ENCODE results near the gene RNU7-1. TPM values are rescaled to one million over a fixed set of nuclear protein-coding genes. Genes with fewer than 3 reads are reported as not detected.
A peak's percentile ranks its signal among the peaks of the same experiment; 100 is the strongest.

Gene RNU7-1
- total and polyA plus RNA-seq, 10 of the 15 experiments (the other 5 are each of a cell fraction or from before 2014, with no cell fraction given), result not detected

DNA sequence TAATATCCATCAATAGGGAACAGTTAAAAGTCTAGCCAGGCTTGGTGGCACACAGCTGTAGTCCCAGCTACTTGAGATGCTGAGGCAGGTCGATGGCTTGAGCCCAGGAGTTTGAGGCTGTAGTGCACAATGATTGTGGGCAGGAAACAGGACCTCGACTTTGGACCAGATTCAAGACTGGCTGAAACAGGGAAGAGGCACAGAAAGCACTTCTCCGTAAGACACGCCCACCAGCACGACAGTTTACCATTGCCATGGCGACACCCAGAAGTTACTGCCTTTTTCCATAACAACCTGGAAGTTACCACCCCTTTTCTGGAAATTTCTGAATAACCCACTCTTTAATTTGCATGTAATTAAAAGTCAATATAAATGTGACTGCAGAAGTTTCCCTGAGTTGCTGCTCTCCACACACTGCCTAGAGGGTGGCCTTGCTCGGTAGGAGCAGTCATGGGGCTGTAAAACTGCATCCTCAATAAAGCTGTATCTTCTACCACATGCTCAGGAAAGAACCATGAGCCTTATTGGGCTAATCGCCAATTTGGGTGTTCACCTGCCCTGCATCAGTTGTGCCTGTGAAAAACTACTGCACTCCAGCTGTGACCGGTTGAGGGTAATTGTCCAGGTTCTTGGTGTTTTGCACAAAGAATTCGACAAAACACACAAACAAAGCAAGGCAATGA is 43.6 kb upstream of the RNU7-1 start:
- Histone ChIP-seq H3K4me3 (no peak overlapping the region), H3K79me2 (ENCODE audit: control insufficient read depth, insufficient read depth, low read length) (no peaks in the 10 kb centered on the region), H3K27me3 (replicated peaks in 1 of 2; ENCODE audit: control insufficient read depth in 2 of 2, insufficient read depth in 2 of 2, low read length in 1 of 2) (no peaks in the 10 kb centered on the region), H3K4me2 (ENCODE audit: control insufficient read depth, insufficient read depth) (no peak overlapping the region), H3K36me3 (ENCODE audit: control insufficient read depth in 2 of 2, insufficient read depth in 2 of 2, low read length in 1 of 2) (no peaks in the 10 kb centered on the region), H2AFZ (ENCODE audit: control insufficient read depth, low read depth, low read length) (no peak overlapping the region), H4K20me1 (ENCODE audit: control insufficient read depth, insufficient read depth) (no peaks in the 10 kb centered on the region), H3K9me3 (replicated peaks; ENCODE audit: control insufficient read depth, insufficient read depth, low read length) (no peaks in the 10 kb centered on the region), H3K27ac (ENCODE audit: control insufficient read depth, insufficient read depth) (no peak overlapping the region), H3K9ac (ENCODE audit: control insufficient read depth, insufficient read depth, low read length) (no peak overlapping the region), H3K4me1 (ENCODE audit: control insufficient read depth, insufficient read depth, low read length) (peaks cover 5% of the 10 kb centered on the region; the same call in 1 of the 2 replicates)
- ChIA-PET POLR2A (interaction anchor here (1.0 kb wide), 1 partner anchor 16 kb away, joined by 3 read pairs; no protein-coding TSS in a partner anchor), RAD21 (ENCODE audit: unreplicated experiment) (no interaction called here), CTCF (interaction anchor here (1.4 kb wide), 1 partner anchor 28 kb away, joined by 4 read pairs; the partner anchor contains the start of gene SPSB2), SMC1A (ENCODE audit: uncharacterized antibody, unreplicated experiment) (interaction anchor here (0.7 kb wide), 1 partner anchor 902 kb away, joined by 3 read pairs; no protein-coding TSS in a partner anchor)
- intact Hi-C loops (cut with micrococcal nuclease; ENCODE audit: unreplicated experiment) (no loop called here), in situ Hi-C loops (cut with MboI) (no loop called here)
- WGBS (ENCODE audit: insufficient coverage, insufficient replicate concordance, low lambda C conversion rate, missing lambda C conversion rate), result 54% methylated on average over 10 of the region's 10 CpGs
- DNase-seq (ENCODE audit: low read depth, low spot score) (no peak), ATAC-seq (no peak), FAIRE-seq (no peak)
- TF ChIP-seq IRF4 (IDR thresholded peaks at IDR 0.05; ENCODE audit: low read depth, low read length), result no peak
- TF ChIP-seq RFX5 (IDR thresholded peaks at IDR 0.05; ENCODE audit: low read depth, low read length), result no peak
- TF ChIP-seq FOXM1 (IDR thresholded peaks at IDR 0.05; ENCODE audit: low read depth, low read length), result no peak
- no peak for TF ChIP-seq EED (IDR thresholded peaks at IDR 0.05; ENCODE audit: low read depth)
- peak; percentile 34; the same call in 1 of the 2 replicates for TF ChIP-seq BMI1 (IDR thresholded peaks at IDR 0.05; ENCODE audit: borderline replicate concordance)
- TF ChIP-seq BCL3 (IDR thresholded peaks at IDR 0.05; ENCODE audit: borderline replicate concordance, insufficient read depth, low read depth, low read length, poor library complexity, severe bottlenecking), result no peak
- peak; percentile 23; the same call in 1 of the 2 replicates for TF ChIP-seq HSF1 (IDR thresholded peaks at IDR 0.05; ENCODE audit: low read depth, low read length)
- TF ChIP-seq MYB (IDR thresholded peaks at IDR 0.05; ENCODE audit: borderline replicate concordance, low read depth, low read length), result no peak
- no peak for TF ChIP-seq SMC3 (IDR thresholded peaks at IDR 0.05; ENCODE audit: borderline replicate concordance, low read length)
- no peak for TF ChIP-seq ASH2L (IDR thresholded peaks at IDR 0.05; ENCODE audit: borderline replicate concordance, low read depth)
- TF ChIP-seq DPF2 (IDR thresholded peaks at IDR 0.05), result no peak
- TF ChIP-seq ZNF622 (IDR thresholded peaks at IDR 0.05), result no peak
- TF ChIP-seq, protein P1, sequence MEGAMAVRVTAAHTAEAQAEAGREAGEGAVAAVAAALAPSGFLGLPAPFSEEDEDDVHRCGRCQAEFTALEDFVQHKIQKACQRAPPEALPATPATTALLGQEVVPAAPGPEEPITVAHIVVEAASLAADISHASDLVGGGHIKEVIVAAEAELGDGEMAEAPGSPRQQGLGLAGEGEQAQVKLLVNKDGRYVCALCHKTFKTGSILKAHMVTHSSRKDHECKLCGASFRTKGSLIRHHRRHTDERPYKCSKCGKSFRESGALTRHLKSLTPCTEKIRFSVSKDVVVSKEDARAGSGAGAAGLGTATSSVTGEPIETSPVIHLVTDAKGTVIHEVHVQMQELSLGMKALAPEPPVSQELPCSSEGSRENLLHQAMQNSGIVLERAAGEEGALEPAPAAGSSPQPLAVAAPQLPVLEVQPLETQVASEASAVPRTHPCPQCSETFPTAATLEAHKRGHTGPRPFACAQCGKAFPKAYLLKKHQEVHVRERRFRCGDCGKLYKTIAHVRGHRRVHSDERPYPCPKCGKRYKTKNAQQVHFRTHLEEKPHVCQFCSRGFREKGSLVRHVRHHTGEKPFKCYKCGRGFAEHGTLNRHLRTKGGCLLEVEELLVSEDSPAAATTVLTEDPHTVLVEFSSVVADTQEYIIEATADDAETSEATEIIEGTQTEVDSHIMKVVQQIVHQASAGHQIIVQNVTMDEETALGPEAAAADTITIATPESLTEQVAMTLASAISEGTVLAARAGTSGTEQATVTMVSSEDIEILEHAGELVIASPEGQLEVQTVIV (IDR thresholded peaks at IDR 0.05; ENCODE audit: borderline replicate concordance, partially characterized antibody), result peak; percentile 64
- no peak for TF ChIP-seq ZNF274 (IDR thresholded peaks at IDR 0.05; ENCODE audit: insufficient read depth, insufficient read length)
- TF ChIP-seq TCF3 (IDR thresholded peaks at IDR 0.05; ENCODE audit: borderline replicate concordance, insufficient read depth, low read depth, low read length), result no peak
- no TSS peak for BruUV-seq (replicated peaks)

Measured in GM12878 (cell line).